HG02870 (cell line): ENCODE results near the gene UBA3.

Source experiments
- ATAC-seq: cut with Tn5 transposase; IDR thresholded peaks from one replicate; pipeline ENCODE4 v1.9.1; 2021; ENCODE audit warnings: mild to moderate bottlenecking, moderate library complexity; ENCODE audit not compliant: unreplicated experiment

The UBA3 gene

DNA sequence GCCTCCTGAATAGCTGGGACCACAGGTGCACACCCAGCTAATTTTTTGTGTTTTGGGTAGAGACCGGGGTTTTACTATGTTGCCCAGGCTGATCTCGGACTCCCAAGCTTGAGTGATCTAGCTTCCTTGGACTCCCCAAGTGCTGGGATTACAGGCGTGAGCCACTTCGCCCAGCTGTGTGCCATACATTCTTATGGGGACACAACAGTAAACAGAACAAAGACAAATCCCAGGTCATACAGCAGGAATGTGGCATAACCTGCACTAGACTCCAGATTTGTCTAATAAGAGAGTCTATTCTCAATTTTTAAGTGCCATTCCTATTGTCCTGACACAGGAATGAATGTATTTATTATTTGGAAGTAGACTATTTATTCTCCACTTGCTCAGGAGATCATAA is 22.2 kb upstream of the UBA3 start:
- no peak for ATAC-seq

GRCh38 chr3:69099576-69099975 is 19.4 kb upstream of the UBA3 start:
- ATAC-seq: no peak

DNA sequence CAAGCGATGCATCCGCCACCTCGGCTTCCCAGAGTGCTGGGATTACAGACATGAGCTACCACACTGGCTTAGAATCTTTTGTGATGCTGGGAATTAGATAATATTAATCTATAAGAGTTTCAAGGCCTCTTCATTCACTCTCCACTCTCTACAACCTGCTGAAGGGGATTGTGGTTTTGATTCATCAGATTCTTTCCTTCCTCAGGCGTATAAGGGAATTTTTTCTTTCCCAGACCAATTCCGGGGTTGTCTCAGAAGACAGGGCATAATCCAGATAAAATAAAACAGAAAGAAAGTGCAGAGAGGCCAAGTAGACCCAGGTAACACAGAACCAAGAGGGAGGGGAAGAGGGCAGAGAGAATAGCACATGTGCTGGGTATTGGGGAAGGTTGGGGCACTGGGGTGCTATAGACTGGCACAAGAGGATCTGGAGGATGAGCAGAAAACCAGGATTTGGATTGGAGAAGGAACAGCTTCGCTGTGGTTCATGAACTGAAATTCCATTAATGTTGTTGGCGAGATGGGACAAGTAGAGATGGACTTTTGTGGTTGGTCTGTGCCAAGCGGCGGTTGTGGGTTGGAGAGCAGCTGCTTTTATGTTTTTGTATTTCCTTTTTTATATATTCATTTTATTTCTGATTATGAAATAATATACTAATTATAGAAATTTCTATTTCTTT is 17.4 kb upstream of the UBA3 start:
- no peak for ATAC-seq

DNA sequence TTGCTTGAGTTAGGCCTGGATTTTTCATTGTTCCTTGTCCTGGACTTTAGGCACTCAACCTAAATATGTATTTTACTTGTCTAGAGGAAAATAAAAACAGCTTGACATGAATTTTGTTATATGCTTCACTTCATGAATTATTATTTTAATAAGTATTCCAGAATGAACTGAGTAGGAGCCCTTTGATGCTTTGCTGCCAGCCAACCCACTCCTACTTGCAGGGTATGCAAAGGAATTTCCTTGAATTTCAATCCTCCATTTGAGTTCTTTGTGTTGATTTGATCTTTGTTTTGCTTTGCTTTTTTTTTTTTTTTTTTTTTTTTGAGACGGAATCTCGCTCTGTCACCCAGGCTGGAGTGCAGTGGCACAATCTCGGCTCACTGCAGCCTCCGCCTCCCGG is 16.1 kb upstream of the UBA3 start:
- ATAC-seq: no peak

GRCh38 chr3:69095636-69096035 is 15.5 kb upstream of the UBA3 start:
- ATAC-seq: no peak

DNA sequence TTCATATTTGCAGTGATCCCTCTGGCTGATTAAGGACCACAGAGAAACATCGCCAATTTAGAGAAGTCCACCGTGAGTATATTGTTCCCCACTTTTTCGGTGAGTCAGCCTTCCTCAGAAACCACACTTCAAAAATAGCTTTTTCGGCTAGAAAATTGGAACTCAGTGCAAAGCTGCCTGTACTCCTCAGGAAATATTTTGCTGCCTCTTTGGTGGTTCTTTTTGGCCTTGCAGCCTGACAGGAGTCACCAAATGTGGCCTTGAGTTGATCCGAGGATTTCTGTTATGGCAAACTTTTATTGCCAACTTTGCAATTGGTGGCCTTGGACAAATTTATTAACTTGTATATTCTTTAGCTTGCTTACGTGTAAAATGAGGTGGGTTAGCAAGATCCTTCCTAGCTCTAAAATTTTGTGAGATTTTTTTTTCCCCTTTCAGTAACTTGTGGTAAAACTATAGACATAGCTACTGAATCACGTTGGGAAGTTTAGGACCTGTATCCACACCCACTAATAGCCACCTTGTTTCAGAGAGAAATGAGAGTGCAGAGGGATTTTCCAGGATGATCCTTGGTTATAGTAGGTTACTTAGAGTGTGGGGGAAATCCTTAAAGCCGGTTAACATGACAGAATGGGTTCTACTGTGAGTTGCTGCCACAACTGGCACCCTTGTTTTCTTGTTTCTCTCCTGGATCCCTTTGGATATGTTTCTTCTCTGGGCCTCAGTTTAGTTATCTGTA is 14.5 kb upstream of the UBA3 start:
- no peak for ATAC-seq

DNA sequence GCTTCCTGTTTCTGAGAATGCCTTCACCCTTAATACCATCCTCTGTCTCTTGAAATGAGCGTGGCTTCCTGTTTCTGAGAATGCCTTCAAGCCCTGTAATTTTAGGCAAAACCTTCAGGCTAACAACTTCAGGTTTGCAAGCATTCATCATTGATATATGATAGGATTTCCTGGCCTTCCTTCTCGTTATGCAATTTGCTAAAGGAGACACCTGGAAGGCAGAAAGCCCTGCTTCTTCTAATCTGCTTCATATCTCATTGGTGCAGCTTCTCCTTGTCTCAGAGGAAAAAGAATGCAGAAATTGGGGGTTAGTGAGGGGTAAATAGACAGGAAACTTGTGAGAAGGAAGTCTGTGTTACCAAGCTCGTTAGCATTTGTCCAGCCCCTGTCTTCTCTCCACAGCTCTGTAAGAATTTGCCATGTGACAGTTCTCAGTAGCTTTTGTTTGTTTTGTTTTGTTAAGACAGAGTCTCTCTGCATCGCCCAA is 11.9 kb upstream of the UBA3 start:
- peak; percentile 67 for ATAC-seq

GRCh38 chr3:69091389-69092029 is 11.3 kb upstream of the UBA3 start:
- ATAC-seq: no peak

DNA sequence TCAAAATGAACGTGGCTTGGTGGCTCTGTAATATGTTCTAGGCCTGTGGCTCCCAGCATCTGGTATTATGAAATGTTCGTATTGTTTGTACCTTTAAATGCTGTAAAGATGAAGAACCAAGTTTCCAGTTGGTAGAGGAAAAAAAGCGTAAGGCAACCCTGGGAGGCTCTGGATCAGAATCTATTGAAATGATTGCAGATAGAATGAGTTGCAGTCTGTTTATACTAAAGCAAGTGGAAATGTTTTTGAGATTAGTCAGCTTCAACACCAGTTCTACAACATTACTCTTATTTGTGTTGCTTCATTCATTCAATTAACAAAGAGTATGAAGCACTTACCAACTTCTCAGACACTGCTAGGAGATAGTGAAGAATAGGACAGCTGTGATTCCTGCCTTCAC is 9.9 kb upstream of the UBA3 start:
- ATAC-seq: no peak

DNA sequence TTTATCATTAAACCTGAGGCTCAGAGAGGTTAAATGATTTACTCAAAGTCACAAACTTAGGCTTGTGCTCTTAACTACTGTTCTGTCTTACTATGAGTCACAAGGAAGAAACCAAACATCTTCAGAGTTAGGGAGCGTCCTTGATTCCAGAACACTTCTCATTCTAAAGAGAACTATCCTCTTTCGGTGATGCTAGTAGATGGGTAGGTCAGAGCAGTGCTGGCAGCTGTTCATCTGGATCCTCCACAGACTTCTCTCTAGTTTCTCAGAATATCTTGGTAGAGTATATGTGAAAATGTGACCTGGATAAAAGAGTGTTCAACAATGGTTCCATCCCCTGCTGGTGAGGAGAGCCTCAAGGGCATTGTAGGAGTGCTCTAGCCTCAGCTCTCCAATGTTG is 7.9 kb upstream of the UBA3 start:
- ATAC-seq: peak; percentile 30

GRCh38 chr3:69087030-69087791 is 7.0 kb upstream of the UBA3 start:
- ATAC-seq: no peak

DNA sequence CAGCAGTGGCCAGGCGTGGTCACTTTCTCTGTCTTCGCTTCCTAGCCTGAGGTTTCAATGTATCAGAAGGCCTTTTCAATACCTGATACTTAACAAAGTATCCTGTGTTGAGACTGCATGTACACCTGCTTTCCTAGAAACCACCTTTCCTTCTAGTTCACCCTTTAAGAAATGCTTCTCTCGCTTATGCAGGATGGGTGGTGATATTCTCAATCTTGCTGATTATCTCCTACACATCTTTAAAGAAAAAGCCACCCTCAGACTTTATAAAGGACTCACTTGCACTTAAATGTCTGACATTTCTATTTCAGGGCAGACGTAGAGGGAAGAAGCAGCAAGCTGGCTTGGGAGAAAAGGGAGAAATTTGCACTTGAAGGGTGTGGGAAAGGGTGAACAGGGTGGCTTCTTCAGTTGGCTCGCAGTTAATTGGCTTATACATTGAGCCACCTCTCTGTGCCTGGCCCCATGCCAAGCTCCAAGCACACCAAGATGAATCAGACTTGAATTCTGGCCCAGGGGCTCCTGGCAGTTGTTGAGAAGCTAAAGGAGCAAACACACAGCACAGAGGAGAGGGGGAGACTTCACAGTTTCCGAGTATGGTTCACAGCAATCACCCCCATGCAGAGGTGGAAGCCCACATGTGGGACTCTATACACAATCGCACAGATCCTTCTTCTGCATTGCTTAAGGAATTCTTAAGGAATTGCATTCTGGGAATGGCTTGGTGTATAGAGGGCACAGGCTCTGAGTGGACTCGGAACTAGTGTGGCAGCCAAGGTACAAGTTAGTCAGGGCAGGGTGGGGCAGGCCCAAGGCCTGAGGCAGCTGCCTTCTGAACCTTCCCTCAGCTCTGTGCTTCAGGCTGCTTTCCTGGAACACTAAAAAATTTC is 5.9 kb upstream of the UBA3 start:
- no peak for ATAC-seq

GRCh38 chr3:69085168-69085832 is 5.1 kb upstream of the UBA3 start:
- ATAC-seq: no peak

DNA sequence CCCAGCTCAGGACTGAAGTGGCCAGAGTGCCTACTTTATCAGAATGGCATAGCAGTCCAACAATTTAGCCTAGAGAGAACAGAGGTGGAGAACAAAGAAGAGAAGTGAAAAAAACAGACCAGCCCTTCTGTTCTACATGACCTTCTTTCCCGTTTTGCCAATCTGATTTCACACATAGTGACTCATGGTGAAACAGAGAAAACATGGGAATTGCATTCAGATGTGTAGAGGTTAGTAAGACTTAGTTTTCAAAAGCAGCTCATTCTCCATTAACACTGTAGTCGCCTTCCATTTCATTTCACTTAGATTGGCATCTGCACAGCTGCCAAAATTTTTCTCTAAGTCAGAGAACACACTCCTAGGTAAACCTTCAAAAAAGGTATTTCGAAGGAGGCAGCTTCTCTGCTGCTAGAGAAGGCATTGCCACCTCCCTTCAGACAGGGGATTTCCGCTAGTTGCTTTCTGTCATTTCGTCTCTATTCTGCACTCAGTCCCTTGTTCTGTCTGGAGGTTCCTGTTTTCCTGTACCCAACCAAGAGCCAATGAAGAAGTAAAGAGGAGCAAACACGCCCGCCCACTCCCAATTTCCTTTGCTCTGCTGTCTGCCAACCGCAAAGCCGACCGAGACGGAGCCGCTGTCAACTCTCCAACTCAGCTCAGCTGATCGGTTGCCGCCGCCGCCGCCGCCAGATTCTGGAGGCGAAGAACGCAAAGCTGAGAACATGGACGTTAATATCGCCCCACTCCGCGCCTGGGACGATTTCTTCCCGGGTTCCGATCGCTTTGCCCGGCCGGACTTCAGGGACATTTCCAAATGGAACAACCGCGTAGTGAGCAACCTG is 4.4 kb upstream of the UBA3 start, which contains the start of gene ARL6IP5:
TSS of gene ARL6IP5 (plus strand) at position 612 of the 842 bp plus-strand sequence. CDS start at position 723, 111 bp downstream.
- peak; percentile 45 for ATAC-seq

DNA sequence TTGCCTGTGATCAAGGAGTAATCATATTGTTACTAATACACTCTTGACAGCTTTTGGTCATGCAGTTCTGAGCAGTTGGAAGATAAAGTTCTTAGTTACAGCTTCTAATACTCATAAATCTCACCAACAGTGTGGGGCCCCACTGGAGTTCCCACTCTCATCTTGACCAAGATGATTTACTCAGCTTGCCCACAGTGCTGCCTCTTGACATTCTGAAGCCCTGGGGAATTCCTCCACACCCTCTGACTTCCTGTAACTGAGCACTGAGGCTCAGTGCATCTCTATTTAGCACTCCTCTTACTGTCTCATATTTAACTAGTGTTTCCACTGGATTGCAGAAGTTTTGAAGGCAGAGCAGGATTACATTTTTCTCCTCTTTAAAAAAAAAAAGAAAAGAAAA is 2.6 kb upstream of the UBA3 start:
- peak; percentile 58 for ATAC-seq

- no peak for ATAC-seq
Observed at GRCh38 chr3:69082361-69082760, 2.2 kb upstream of the UBA3 start.

DNA sequence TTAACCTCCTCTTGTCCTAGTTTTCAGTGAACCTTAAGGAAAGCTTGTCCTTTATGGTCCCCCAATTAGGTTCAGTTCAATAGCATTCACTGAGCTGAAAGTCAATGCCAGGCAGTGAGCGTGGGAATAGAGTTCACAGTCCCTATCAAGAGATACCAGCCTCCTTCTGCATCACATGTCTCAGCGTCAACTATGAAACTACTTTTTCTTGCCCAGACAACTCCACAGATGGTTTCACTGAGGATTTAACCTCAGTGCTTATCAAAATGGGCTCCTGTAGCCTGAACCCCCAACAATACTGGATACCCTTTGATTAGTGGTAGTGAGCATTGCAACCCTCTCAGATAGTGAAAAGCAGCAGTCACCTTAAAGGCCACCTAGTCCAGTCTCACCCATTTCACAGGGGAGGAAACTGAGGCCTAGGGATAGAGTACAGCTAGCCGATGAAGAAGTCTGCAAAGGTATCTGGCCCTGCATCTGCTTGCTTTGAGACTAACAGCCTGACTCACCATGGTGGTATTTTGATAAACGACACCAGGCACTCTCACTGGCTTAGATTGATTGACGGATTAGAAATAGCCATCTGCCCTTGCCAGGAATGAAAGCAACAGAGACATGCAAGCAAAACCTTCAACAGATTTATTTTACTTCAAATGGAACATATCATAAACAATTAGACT is 1.6 kb upstream of the UBA3 start:
- no peak for ATAC-seq
